Muscle of arm (tissue), 12 donors: ENCODE data around the gene GIGYF2. TPM values are rescaled to one million over a fixed set of nuclear protein-coding genes. Genes with fewer than 3 reads are reported as not detected.
A peak's percentile ranks its signal among the peaks of the same experiment; 100 is the strongest.

Experiments used
- DNase-seq: peaks from one replicate; pipeline ENCODE4 v3.0.0-alpha.2; 2013
- polyA plus RNA-seq, 12 donors: library from polyadenylated mRNA; unstranded; fragments of 120-200 nt; gene quantifications; one replicate each; pipeline ENCODE4 v1.2.1, GENCODE V29; 2013; ENCODE audit not compliant: insufficient read length in 12 of 12

GIGYF2 gene
- polyA plus RNA-seq, 12 donors = 36.5 to 71.9 (median 42.4) TPM; not detected in 1

- DNase-seq = no peak
Measured at GRCh38 chr2:232757905-232758304, 60.8 kb downstream of the GIGYF2 start.

GRCh38 chr2:232761301-232761907, 64.3 kb downstream of the GIGYF2 start:
- DNase-seq = no peak

- DNase-seq = no peak
Measured at GRCh38 chr2:232767866-232768265, 70.7 kb downstream of the GIGYF2 start.

GRCh38 chr2:232770207-232770606, 73.1 kb downstream of the GIGYF2 start:
- DNase-seq = no peak

- DNase-seq = no peak
Measured at GRCh38 chr2:232771870-232772269, 74.7 kb downstream of the GIGYF2 start.

GRCh38 chr2:232772531-232772930, 75.4 kb downstream of the GIGYF2 start:
- DNase-seq = no peak

- DNase-seq = no peak
Measured at GRCh38 chr2:232773815-232774214, 76.7 kb downstream of the GIGYF2 start.

GRCh38 chr2:232776435-232776834, 79.3 kb downstream of the GIGYF2 start, which contains the start of gene KCNJ13:
Gene KCNJ13, minus strand, starts transcription at chr2:232776565. Its CDS starts 5,203 bp downstream, at chr2:232771362.
- no peak for DNase-seq

- DNase-seq = no peak
Measured at GRCh38 chr2:232777276-232777675, 80.1 kb downstream of the GIGYF2 start.

- no peak for DNase-seq
Measured at GRCh38 chr2:232779465-232779864, 82.3 kb downstream of the GIGYF2 start.

GRCh38 chr2:232779934-232780333, 82.8 kb downstream of the GIGYF2 start:
- DNase-seq = peak; percentile 43

- no peak for DNase-seq
Measured at GRCh38 chr2:232781765-232782164, 84.6 kb downstream of the GIGYF2 start.

GRCh38 chr2:232783278-232783677, 86.1 kb downstream of the GIGYF2 start:
- no peak for DNase-seq

- DNase-seq = no peak
Measured at GRCh38 chr2:232787806-232788205, 90.7 kb downstream of the GIGYF2 start.

- DNase-seq = no peak
Measured at GRCh38 chr2:232789082-232789481, 92.0 kb downstream of the GIGYF2 start.

- DNase-seq = no peak
Measured at GRCh38 chr2:232791518-232791917, 94.4 kb downstream of the GIGYF2 start.

GRCh38 chr2:232793271-232793670, 96.1 kb downstream of the GIGYF2 start:
- DNase-seq = no peak

GRCh38 chr2:232794981-232795380, 97.8 kb downstream of the GIGYF2 start:
- DNase-seq = no peak

GRCh38 chr2:232795920-232796319, 98.8 kb downstream of the GIGYF2 start:
- no peak for DNase-seq

- DNase-seq = no peak
Measured at GRCh38 chr2:232798187-232798586, 101.1 kb downstream of the GIGYF2 start.

- peak; percentile 1 for DNase-seq
Measured at GRCh38 chr2:232800166-232800565, 103.0 kb downstream of the GIGYF2 start.

GRCh38 chr2:232802091-232802490, 105.0 kb downstream of the GIGYF2 start:
- no peak for DNase-seq

- no peak for DNase-seq
Measured at GRCh38 chr2:232809349-232810124, 112.4 kb downstream of the GIGYF2 start.
